ENCODE measurements around the gene IRF6.

DNA sequence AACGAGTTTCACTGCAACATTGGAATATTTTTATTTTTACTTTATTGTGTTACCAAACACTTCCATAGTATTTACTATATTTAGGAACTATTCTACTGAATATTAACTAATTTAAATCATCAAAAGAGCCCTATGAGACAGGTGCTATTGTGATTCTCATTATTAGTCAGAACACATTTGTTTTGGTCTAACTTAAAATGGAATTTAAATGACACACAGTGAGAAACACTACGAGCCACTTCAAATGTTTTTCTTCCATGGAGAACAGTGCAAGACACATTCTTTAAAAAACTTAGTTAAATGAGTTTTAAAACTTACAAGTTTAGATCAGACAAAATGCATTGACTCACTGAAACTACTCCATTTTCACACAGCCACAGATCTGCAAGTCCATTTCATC is 56.7 kb downstream of the IRF6 start:
- TF ChIP-seq ZNF274 (IDR thresholded peaks at IDR 0.05; ENCODE audit: low read depth, low read length), result no peak
- no peak for TF ChIP-seq SUZ12 (IDR thresholded peaks at IDR 0.05; ENCODE audit: extremely low read depth, insufficient read depth, insufficient read length)
- no peak for TF ChIP-seq YY1 (IDR thresholded peaks at IDR 0.05; ENCODE audit: insufficient read depth, insufficient read length)
